H1 (cell line): ENCODE results near the gene OR51V1. TPM values are rescaled to one million over a fixed set of nuclear protein-coding genes. Genes with fewer than 3 reads are reported as not detected.

Experiments used
- CTCF ChIA-PET: fragments of 300-600 bp; sonication (Branson Sonifier 250); formaldehyde crosslinking; loops from one replicate; lab custom pipeline; 2021; ENCODE audit not compliant: partially characterized antibody; lab: Charles Lee
- POLR2A ChIA-PET: fragments of 300-600 bp; sonication (Branson Sonifier 250); formaldehyde crosslinking; loops from one replicate; lab custom pipeline; 2021; ENCODE audit warnings: inconsistent platforms; ENCODE audit not compliant: partially characterized antibody; lab: Charles Lee
- DNase-seq, 2 experiments: peaks; one replicate each; pipeline versions ENCODE4 v3.0.0 to v3.0.0-alpha.2; 2010 to 2022; ENCODE audit warnings: low spot score in 2 of 2, low read depth in 1 of 2, mixed read lengths in 1 of 2
- FAIRE-seq: peaks from 2 replicates; lab custom pipeline; 2011; peaks lifted over from hg19 to GRCh38; lab: Jason Lieb, UNC
- H2AFZ ChIP-seq: 2 replicates; pipeline ENCODE4 v1.8.1; 2012; ENCODE audit warnings: low read length, inconsistent platforms
- H2AK5ac ChIP-seq: 2 replicates; pipeline ENCODE4 v1.6.1; 2013; ENCODE audit warnings: low read depth, low read length
- H2BK120ac ChIP-seq: replicated peaks from 2 replicates; pipeline ENCODE3; 2013; ENCODE audit warnings: low read depth, low read length, inconsistent platforms
- H2BK12ac ChIP-seq: 2 replicates; pipeline ENCODE4 v1.6.1; 2013; ENCODE audit warnings: low read depth, low read length
- H2BK15ac ChIP-seq: 2 replicates; pipeline ENCODE4 v1.6.1; 2013; ENCODE audit warnings: low read length
- H2BK20ac ChIP-seq: 2 replicates; pipeline ENCODE4 v1.6.1; 2013; ENCODE audit warnings: low read length
- H2BK5ac ChIP-seq: 2 replicates; pipeline ENCODE4 v1.6.1; 2013; ENCODE audit warnings: low read depth, low read length
- H3K14ac ChIP-seq: 2 replicates; pipeline ENCODE4 v1.6.1; 2013; ENCODE audit warnings: inconsistent platforms; ENCODE audit not compliant: insufficient read length
- H3K18ac ChIP-seq: 2 replicates; pipeline ENCODE4 v1.6.1; 2013; ENCODE audit warnings: low read length; ENCODE audit errors: extremely low read depth
- H3K23ac ChIP-seq: 2 replicates; pipeline ENCODE4 v1.6.1; 2013; ENCODE audit warnings: inconsistent platforms; ENCODE audit not compliant: insufficient read length
- H3K23me2 ChIP-seq: 2 replicates; pipeline ENCODE4 v1.6.1; 2013; ENCODE audit warnings: low read depth, low read length
- H3K27ac ChIP-seq: 2 replicates; pipeline ENCODE4 v1.6.1; 2011; ENCODE audit warnings: low read depth, low read length, inconsistent platforms
- H3K27me3 ChIP-seq, 4 experiments: replicated peaks in 1 of 4; 1 replicate in 1 of 4; 2 replicates in 3 of 4; pipeline versions ENCODE4 v1.6.1 to v1.8.1; 2011 to 2013; ENCODE audit warnings: low read length in 3 of 4, mild to moderate bottlenecking in 3 of 4, inconsistent platforms in 2 of 4, mixed read lengths in 2 of 4, moderate library complexity in 1 of 4; ENCODE audit not compliant: control insufficient read depth in 3 of 4, insufficient read depth in 3 of 4; ENCODE audit errors: extremely low read depth in 1 of 4
- H3K36me3 ChIP-seq, 4 experiments: 2 replicates each; pipeline versions ENCODE4 v1.6.1 to v1.8.1; 2011 to 2013; ENCODE audit warnings: mild to moderate bottlenecking in 4 of 4, low read length in 3 of 4, moderate library complexity in 2 of 4, control low read depth in 1 of 4, inconsistent platforms in 1 of 4; ENCODE audit not compliant: insufficient read depth in 4 of 4, control insufficient read depth in 2 of 4
- H3K4ac ChIP-seq: replicated peaks from 2 replicates; pipeline ENCODE3; 2013; ENCODE audit warnings: low read length, low read depth, mixed read lengths, inconsistent platforms; ENCODE audit not compliant: insufficient read length
- H3K4me1 ChIP-seq, 4 experiments: replicated peaks in 1 of 4; 1 replicate in 1 of 4; 2 replicates in 3 of 4; pipeline versions ENCODE4 v1.6.1 to v1.8.1; 2011 to 2013; ENCODE audit warnings: low read length in 3 of 4, inconsistent platforms in 2 of 4, mixed read lengths in 1 of 4; ENCODE audit not compliant: insufficient read depth in 4 of 4, control insufficient read depth in 3 of 4
- H3K4me2 ChIP-seq, 2 experiments: 2 replicates each; pipeline versions ENCODE4 v1.6.1 to v1.8.1; 2011 to 2013; ENCODE audit warnings: low read depth in 2 of 2, low read length in 2 of 2, control low read depth in 1 of 2, inconsistent platforms in 1 of 2, mild to moderate bottlenecking in 1 of 2; ENCODE audit not compliant: insufficient read depth in 1 of 2
- H3K4me3 ChIP-seq, 4 experiments: fragments of 200-600, 300-600 bp in 1 of 4; sonication (generic), shearing (Covaris generic), sonication (Bioruptor Twin) in 1 of 4; 2 replicates each; pipeline versions ENCODE4 v1.5.1 to v1.8.1; 2011 to 2016; ENCODE audit warnings: low read length in 4 of 4, low read depth in 3 of 4, control low read depth in 2 of 4, inconsistent platforms in 2 of 4, mild to moderate bottlenecking in 2 of 4, mixed read lengths in 1 of 4, moderate library complexity in 1 of 4; ENCODE audit not compliant: insufficient read depth in 2 of 4; ENCODE audit errors: extremely low read depth in 1 of 4
- H3K56ac ChIP-seq: replicated peaks from 2 replicates; pipeline ENCODE3; 2013; ENCODE audit warnings: low read depth, mild to moderate bottlenecking, mixed read lengths, low read length, inconsistent platforms; ENCODE audit not compliant: insufficient read length
- H3K79me1 ChIP-seq: 2 replicates; pipeline ENCODE4 v1.6.1; 2013; ENCODE audit warnings: low read depth, low read length, control low read depth
- H3K79me2 ChIP-seq, 2 experiments: 2 replicates each; pipeline versions ENCODE4 v1.6.1 to v1.8.1; 2012 to 2013; ENCODE audit warnings: low read length in 2 of 2, mild to moderate bottlenecking in 2 of 2, inconsistent platforms in 1 of 2; ENCODE audit not compliant: insufficient read depth in 2 of 2, control insufficient read depth in 1 of 2
- H3K9ac ChIP-seq, 4 experiments: replicated peaks in 1 of 4; 1 replicate in 1 of 4; 2 replicates in 3 of 4; pipeline versions ENCODE4 v1.6.1 to v1.8.1; 2011 to 2013; ENCODE audit warnings: low read depth in 3 of 4, low read length in 3 of 4, control low read depth in 2 of 4, mild to moderate bottlenecking in 2 of 4, moderate library complexity in 2 of 4, inconsistent platforms in 1 of 4; ENCODE audit errors: extremely low read depth in 1 of 4
- H3K9me3 ChIP-seq, 2 experiments: 2 replicates each; pipeline versions ENCODE4 v1.6.1 to v1.8.1; 2012 to 2013; ENCODE audit warnings: mild to moderate bottlenecking in 2 of 2, moderate library complexity in 2 of 2, control low read depth in 1 of 2, inconsistent platforms in 1 of 2, low read depth in 1 of 2, low read length in 1 of 2, mixed read lengths in 1 of 2; ENCODE audit not compliant: insufficient read depth in 2 of 2
- H4K20me1 ChIP-seq, 2 experiments: replicated peaks in 1 of 2; 2 replicates each; pipeline versions ENCODE3 to v1.8.1; 2011 to 2013; ENCODE audit warnings: inconsistent platforms in 2 of 2, low read length in 2 of 2, mild to moderate bottlenecking in 1 of 2; ENCODE audit not compliant: insufficient read depth in 2 of 2, control insufficient read depth in 1 of 2
- H4K5ac ChIP-seq: 2 replicates; pipeline ENCODE4 v1.6.1; 2013; ENCODE audit warnings: low read length, low read depth, mixed read lengths, inconsistent platforms; ENCODE audit not compliant: insufficient read length
- H4K8ac ChIP-seq: 2 replicates; pipeline ENCODE4 v1.8.0; 2013; ENCODE audit warnings: mild to moderate bottlenecking, moderate library complexity, low read length, inconsistent platforms; ENCODE audit not compliant: insufficient read depth; ENCODE audit errors: extremely low read depth
- H4K91ac ChIP-seq: replicated peaks from 2 replicates; pipeline ENCODE3; 2013; ENCODE audit warnings: low read length, mixed read lengths, inconsistent platforms; ENCODE audit not compliant: insufficient read length
- CTBP2 ChIP-seq: IDR thresholded peaks from 2 replicates; pipeline ENCODE4 v1.7.0; 2011; ENCODE audit warnings: borderline replicate concordance, mild to moderate bottlenecking, moderate library complexity, mixed read lengths, low read length; ENCODE audit not compliant: insufficient read depth, insufficient read length
- CTCF ChIP-seq, 3 experiments: IDR thresholded peaks; 1 replicate in 2 of 3; 2 replicates in 1 of 3; pipeline versions ENCODE4 v1.5.1 to v1.6.1; 2011; ENCODE audit warnings: low read length in 3 of 3, mild to moderate bottlenecking in 3 of 3, inconsistent platforms in 2 of 3, low read depth in 1 of 3, moderate library complexity in 1 of 3; ENCODE audit not compliant: insufficient read depth in 1 of 3; ENCODE audit errors: control extremely low read depth in 1 of 3
- RAD21 ChIP-seq, 2 experiments: IDR thresholded peaks in 1 of 2; conservative IDR thresholded peaks in 1 of 2; 2 replicates each; pipeline ENCODE4 v1.6.1; 2011; ENCODE audit warnings: low read depth in 2 of 2, low read length in 2 of 2, improper control_type of control experiment in 1 of 2, inconsistent platforms in 1 of 2, mild to moderate bottlenecking in 1 of 2, moderate library complexity in 1 of 2
- WGBS, 2 experiments: shearing (Covaris generic) in 1 of 2; methylation state at CpG; one replicate each; pipeline versions ENCODE4 v1.1.6 to v1.1.7; 2013 to 2015; ENCODE audit warnings: low lambda C conversion rate in 2 of 2, mixed read lengths in 2 of 2, inconsistent platforms in 1 of 2, low coverage in 1 of 2, missing lambda C conversion rate in 1 of 2; ENCODE audit not compliant: insufficient replicate concordance in 2 of 2, insufficient coverage in 1 of 2, insufficient read length in 1 of 2; ENCODE audit errors: extremely low coverage in 1 of 2, missing lambda C conversion rate in 1 of 2; 5-methylcytosine and 5-hydroxymethylcytosine counted together
- polyA plus RNA-seq, 7 experiments: library from polyadenylated mRNA; depleted of rRNA in 3 of 7; stranded (reverse) in 5 of 7; unstranded in 2 of 7; fragments of >200 nt in 5 of 7; fragments of 200-250 nt in 2 of 7; gene quantifications; 1 replicate in 5 of 7; 2 replicates in 1 of 7; 4 replicates in 1 of 7; pipeline versions ENCODE4 v1.2.1 to v1.2.3, GENCODE V29; 2011 to 2013; ENCODE audit warnings: missing spikeins in 2 of 7, mixed read lengths in 2 of 7
- total RNA-seq: library from RNA; stranded (reverse); fragmentation: NEBNext Ultra II Directional; extraction: Animal tissue kit (Norgen Biotek cat#: 25700); gene quantifications from 2 replicates; pipeline ENCODE4 v1.2.1, GENCODE V29; 2021

The OR51V1 gene
- total and polyA plus RNA-seq, 2 of the 8 experiments (the other 6 are each of a cell fraction or from before 2014, with no cell fraction given), result not detected

- no peaks in the 10 kb centered on the region for H3K79me1 ChIP-seq
- no peak overlapping the region for H3K23ac ChIP-seq
- H2AK5ac ChIP-seq, result no peak overlapping the region
- H4K8ac ChIP-seq, result no peak overlapping the region
- no peak overlapping the region for H3K4me3 ChIP-seq
- H4K91ac ChIP-seq, result no peak overlapping the region
- no peaks in the 10 kb centered on the region for H3K23me2 ChIP-seq
- no peak overlapping the region for H2BK120ac ChIP-seq
- DNase-seq, result no peak
- FAIRE-seq, result no peak
- H2BK20ac ChIP-seq, result no peak overlapping the region
- 90% methylated on average over 7 of the region's 7 CpGs; no CpG with 5 or more reads in 1 of the 2 experiments for WGBS, 2 experiments
- H3K79me2 ChIP-seq, result no peaks in the 10 kb centered on the region
- no peak overlapping the region for H4K5ac ChIP-seq
- no peak overlapping the region for H3K9ac ChIP-seq
- no peaks in the 10 kb centered on the region for H3K27me3 ChIP-seq
- H3K56ac ChIP-seq, result no peak overlapping the region
- H2BK12ac ChIP-seq, result no peak overlapping the region
- H3K18ac ChIP-seq, result no peak overlapping the region
- no peak overlapping the region for H2BK15ac ChIP-seq
- CTCF ChIA-PET, result interaction anchor here (1.4 to 1.8 kb wide), 2 partner anchors 55 to 139 kb away, joined by 3 to 4 read pairs; no protein-coding TSS in a partner anchor
- no peak overlapping the region for H3K14ac ChIP-seq
- no peaks in the 10 kb centered on the region for H3K9me3 ChIP-seq
- H3K27ac ChIP-seq, result no peak overlapping the region
- no peaks in the 10 kb centered on the region for H3K36me3 ChIP-seq
- no peaks in the 10 kb centered on the region for H4K20me1 ChIP-seq
- H3K4me1 ChIP-seq, result no peaks in the 10 kb centered on the region
- H2AFZ ChIP-seq, result no peak overlapping the region
- no peak overlapping the region for H2BK5ac ChIP-seq
- no peak overlapping the region for H3K4ac ChIP-seq
- POLR2A ChIA-PET, result no interaction called here
- H3K4me2 ChIP-seq, result no peak overlapping the region
- TF ChIP-seq CTBP2 (no peak), RAD21 (IDR thresholded peaks at IDR 0.05 in 1 of 2, conservative IDR thresholded peaks at IDR 0.05 in 1 of 2; ENCODE audit: low read depth in 2 of 2, low read length in 2 of 2) (no peak), CTCF (IDR thresholded peaks at IDR 0.05; ENCODE audit: control extremely low read depth in 1 of 3, insufficient read depth in 1 of 3, low read depth in 1 of 3, low read length in 3 of 3) (no peak)
These were observed 42.7 kb upstream of the OR51V1 start for GRCh38 chr11:5242933-5243815.
